Astrocyte (in vitro differentiated cells and primary cell): ENCODE measurements around the gene ARFGEF2. TPM values are rescaled to one million over a fixed set of nuclear protein-coding genes. Genes with fewer than 3 reads are reported as not detected.

Experiments
- DNase-seq: peaks from one replicate; pipeline ENCODE4 v3.0.0-alpha.2; 2010; ENCODE audit warnings: low read depth
- FAIRE-seq: peaks from 2 replicates; lab custom pipeline; 2011; peaks lifted over from hg19 to GRCh38; lab: Jason Lieb, UNC
- H2AFZ ChIP-seq: 2 replicates; pipeline ENCODE4 v1.6.0; 2012; ENCODE audit warnings: low read depth, low read length, inconsistent platforms
- H3K27ac ChIP-seq: 2 replicates; pipeline ENCODE4 v1.5.1; 2011; ENCODE audit warnings: low read depth, low read length, inconsistent platforms
- H3K27me3 ChIP-seq: 2 replicates; pipeline ENCODE4 v1.6.0; 2011; ENCODE audit warnings: low read length, inconsistent platforms; ENCODE audit not compliant: insufficient read depth
- H3K36me3 ChIP-seq: 2 replicates; pipeline ENCODE4 v1.5.1; 2011; ENCODE audit warnings: low read length, inconsistent platforms; ENCODE audit not compliant: insufficient read depth
- H3K4me1 ChIP-seq: 2 replicates; pipeline ENCODE4 v1.5.1; 2011; ENCODE audit warnings: low read length, inconsistent platforms; ENCODE audit not compliant: insufficient read depth
- H3K4me2 ChIP-seq: 2 replicates; pipeline ENCODE4 v1.6.0; 2012; ENCODE audit warnings: low read length, inconsistent platforms
- H3K4me3 ChIP-seq: 2 replicates; pipeline ENCODE4 v1.5.1; 2011; ENCODE audit warnings: low read depth, mild to moderate bottlenecking, low read length, inconsistent platforms; ENCODE audit not compliant: insufficient read depth
- H3K79me2 ChIP-seq: 2 replicates; pipeline ENCODE4 v1.6.0; 2012; ENCODE audit warnings: mild to moderate bottlenecking, low read length, inconsistent platforms; ENCODE audit not compliant: insufficient read depth
- H3K9ac ChIP-seq: 2 replicates; pipeline ENCODE4 v1.6.0; 2012; ENCODE audit warnings: mild to moderate bottlenecking, low read length, inconsistent platforms
- H3K9me3 ChIP-seq: 2 replicates; pipeline ENCODE4 v1.5.1; 2012; ENCODE audit warnings: low read depth, mild to moderate bottlenecking, low read length, inconsistent platforms; ENCODE audit not compliant: insufficient read depth
- H4K20me1 ChIP-seq: 2 replicates; pipeline ENCODE4 v1.6.0; 2012; ENCODE audit warnings: low read length, inconsistent platforms; ENCODE audit not compliant: insufficient read depth
- H3K27ac Mint-ChIP-seq: one replicate; pipeline ENCODE4 v1.8.0; 2021; ENCODE audit warnings: mild to moderate bottlenecking, mixed read lengths; ENCODE audit not compliant: unreplicated experiment
- H3K27me3 Mint-ChIP-seq: one replicate; pipeline ENCODE4 v1.8.0; 2021; ENCODE audit warnings: low read depth, mixed read lengths; ENCODE audit not compliant: unreplicated experiment
- H3K36me3 Mint-ChIP-seq: one replicate; pipeline ENCODE4 v1.8.0; 2021; ENCODE audit warnings: low read depth, mixed read lengths; ENCODE audit not compliant: unreplicated experiment
- H3K4me1 Mint-ChIP-seq: one replicate; pipeline ENCODE4 v1.8.0; 2021; ENCODE audit warnings: low read depth, mixed read lengths; ENCODE audit not compliant: unreplicated experiment
- H3K4me3 Mint-ChIP-seq: one replicate; pipeline ENCODE4 v1.8.0; 2021; ENCODE audit warnings: mild to moderate bottlenecking, moderate library complexity, mixed read lengths; ENCODE audit not compliant: unreplicated experiment
- H3K9me3 Mint-ChIP-seq: one replicate; pipeline ENCODE4 v1.8.0; 2021; ENCODE audit warnings: mild to moderate bottlenecking, mixed read lengths; ENCODE audit not compliant: unreplicated experiment
- CTCF ChIP-seq: IDR thresholded peaks from 2 replicates; pipeline ENCODE4 v1.5.1; 2011; ENCODE audit warnings: low read depth, mild to moderate bottlenecking, inconsistent platforms, low read length, moderate library complexity; ENCODE audit not compliant: insufficient read depth
- EZH2 ChIP-seq: IDR thresholded peaks from 2 replicates; pipeline ENCODE4 v1.6.1; 2012; ENCODE audit warnings: mild to moderate bottlenecking, low read length, inconsistent platforms; ENCODE audit not compliant: insufficient read depth
- total RNA-seq: library from RNA; stranded (reverse); gene quantifications from 2 replicates; pipeline ENCODE4 v1.2.1, GENCODE V29; 2021

Gene ARFGEF2
- total RNA-seq, 1 donor from 2014 or later, result 28.2 TPM

DNA sequence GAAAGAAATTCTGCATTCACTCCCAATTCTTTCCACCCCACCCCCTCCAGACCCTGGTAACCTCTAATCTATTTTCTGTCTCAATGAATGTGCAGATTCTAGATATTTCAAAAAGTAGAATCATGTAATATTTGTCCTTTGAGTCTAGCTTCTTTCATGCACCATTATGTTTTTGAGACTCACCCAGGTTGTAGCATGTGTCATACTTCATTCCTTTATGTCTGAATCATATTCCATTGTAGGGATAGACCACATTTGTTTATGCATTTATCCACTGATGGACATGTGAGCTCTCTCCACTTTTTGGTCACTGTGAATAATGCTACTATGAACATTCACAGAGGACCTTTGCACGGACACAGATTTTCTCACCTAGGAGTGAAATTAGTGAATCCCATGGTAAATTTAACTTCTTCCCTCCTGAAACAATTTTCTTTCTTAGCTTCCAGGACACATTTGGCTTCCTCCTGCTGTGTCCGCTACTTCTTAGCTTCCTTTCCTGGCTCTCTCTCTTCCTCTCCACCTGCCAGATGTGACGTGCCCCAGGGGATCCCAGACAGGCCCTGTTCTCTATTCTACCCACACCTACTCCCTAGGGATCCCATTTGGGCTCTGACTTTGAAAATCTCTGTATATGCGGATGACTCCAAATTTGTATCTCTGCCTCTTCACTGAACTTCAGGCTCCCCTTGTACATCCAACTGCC lies 24.1 kb upstream of the ARFGEF2 start:
- Histone ChIP-seq H3K36me3 (no peaks in the 10 kb centered on the region), H3K4me3 (no peak overlapping the region), H3K27ac (peak overlapping the region; percentile 37), H3K9ac (peak overlapping the region; percentile 44), H3K27me3 (peaks cover 9% of the 10 kb centered on the region), H4K20me1 (no peaks in the 10 kb centered on the region), H3K4me2 (peak overlapping the region; percentile 54), H3K9me3 (peaks cover 5% of the 10 kb centered on the region), H3K79me2 (no peaks in the 10 kb centered on the region), H3K4me1 (peaks cover 8% of the 10 kb centered on the region), H2AFZ (no peak overlapping the region)
- no peak overlapping the region for H3K4me3 Mint-ChIP-seq
- no peaks in the 10 kb centered on the region for H3K36me3 Mint-ChIP-seq
- no peak for TF ChIP-seq EZH2
- no peak for TF ChIP-seq CTCF
- H3K27ac Mint-ChIP-seq, result peak overlapping the region; percentile 28
- DNase-seq (peak; percentile 94), FAIRE-seq (peak; percentile 85)
- peaks cover 9% of the 10 kb centered on the region for H3K9me3 Mint-ChIP-seq
- H3K27me3 Mint-ChIP-seq, result peaks cover 38% of the 10 kb centered on the region
- H3K4me1 Mint-ChIP-seq, result peaks cover 9% of the 10 kb centered on the region

DNA sequence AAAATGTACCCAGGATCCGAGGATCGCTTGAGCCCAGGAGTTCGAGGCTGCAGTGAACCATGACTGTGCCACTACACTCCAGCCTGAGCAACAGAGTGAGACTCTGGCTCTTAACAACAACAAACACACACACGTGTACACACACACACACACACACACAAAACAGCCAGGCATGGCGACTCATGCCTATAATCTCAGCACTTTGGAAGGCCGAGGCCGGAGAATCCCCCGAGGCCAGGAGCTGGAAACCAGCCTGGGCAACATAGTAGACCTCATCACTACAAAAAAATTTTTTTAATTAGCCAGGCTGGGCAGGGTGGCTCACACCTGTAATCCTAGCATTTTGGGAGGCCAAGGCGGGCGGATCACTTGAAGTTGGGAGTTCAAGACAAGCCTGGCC lies 23.3 kb upstream of the ARFGEF2 start:
- H3K27me3 Mint-ChIP-seq, result peaks cover 31% of the 10 kb centered on the region
- H3K27me3 ChIP-seq, result peaks cover 9% of the 10 kb centered on the region
- H3K27ac ChIP-seq, result peak overlapping the region; percentile 37
- TF ChIP-seq EZH2, result no peak
- TF ChIP-seq CTCF, result no peak
- peak; percentile 41 for DNase-seq
- H3K4me1 ChIP-seq, result peaks cover 8% of the 10 kb centered on the region
- no peaks in the 10 kb centered on the region for H3K36me3 ChIP-seq
- H3K9ac ChIP-seq, result peak overlapping the region; percentile 44
- H3K27ac Mint-ChIP-seq, result no peak overlapping the region
- no peak overlapping the region for H3K4me3 ChIP-seq
- no peaks in the 10 kb centered on the region for H3K79me2 ChIP-seq
- peaks cover 5% of the 10 kb centered on the region for H3K9me3 ChIP-seq
- H3K9me3 Mint-ChIP-seq, result peaks cover 7% of the 10 kb centered on the region
- H4K20me1 ChIP-seq, result no peaks in the 10 kb centered on the region
- H3K36me3 Mint-ChIP-seq, result no peaks in the 10 kb centered on the region
- no peak overlapping the region for H3K4me3 Mint-ChIP-seq
- H3K4me2 ChIP-seq, result peak overlapping the region; percentile 54
- no peak overlapping the region for H2AFZ ChIP-seq
- no peak for FAIRE-seq
- H3K4me1 Mint-ChIP-seq, result peaks cover 9% of the 10 kb centered on the region

- Histone ChIP-seq H3K36me3 (no peaks in the 10 kb centered on the region), H4K20me1 (no peaks in the 10 kb centered on the region), H3K27me3 (peaks cover 7% of the 10 kb centered on the region), H3K4me2 (no peak overlapping the region), H3K9me3 (no peaks in the 10 kb centered on the region), H3K79me2 (no peaks in the 10 kb centered on the region), H3K27ac (no peak overlapping the region), H3K4me1 (peaks cover 8% of the 10 kb centered on the region), H3K4me3 (no peak overlapping the region), H3K9ac (no peak overlapping the region), H2AFZ (no peak overlapping the region)
- peaks cover 26% of the 10 kb centered on the region for H3K27me3 Mint-ChIP-seq
- H3K4me3 Mint-ChIP-seq, result no peak overlapping the region
- peaks cover 9% of the 10 kb centered on the region for H3K4me1 Mint-ChIP-seq
- FAIRE-seq, result no peak
- TF ChIP-seq CTCF (no peak), EZH2 (no peak)
- peaks cover 2% of the 10 kb centered on the region for H3K9me3 Mint-ChIP-seq
- no peaks in the 10 kb centered on the region for H3K36me3 Mint-ChIP-seq
- no peak overlapping the region for H3K27ac Mint-ChIP-seq
- DNase-seq, result no peak
These were observed 22.5 kb upstream of the ARFGEF2 start for GRCh38 chr20:48898896-48899530.
